HG02884 (cell line): ENCODE measurements around the gene DCAF6.
"Not testable (repeated sequence)": the region's sequence is repeated elsewhere in the genome, so short reads cannot be mapped to it uniquely, and the experiment has no call there.

Source experiments
- ATAC-seq: cut with Tn5 transposase; IDR thresholded peaks from one replicate; pipeline ENCODE4 v1.9.1; 2021; ENCODE audit warnings: mild to moderate bottlenecking, moderate library complexity; ENCODE audit not compliant: unreplicated experiment

Gene DCAF6, protein sequence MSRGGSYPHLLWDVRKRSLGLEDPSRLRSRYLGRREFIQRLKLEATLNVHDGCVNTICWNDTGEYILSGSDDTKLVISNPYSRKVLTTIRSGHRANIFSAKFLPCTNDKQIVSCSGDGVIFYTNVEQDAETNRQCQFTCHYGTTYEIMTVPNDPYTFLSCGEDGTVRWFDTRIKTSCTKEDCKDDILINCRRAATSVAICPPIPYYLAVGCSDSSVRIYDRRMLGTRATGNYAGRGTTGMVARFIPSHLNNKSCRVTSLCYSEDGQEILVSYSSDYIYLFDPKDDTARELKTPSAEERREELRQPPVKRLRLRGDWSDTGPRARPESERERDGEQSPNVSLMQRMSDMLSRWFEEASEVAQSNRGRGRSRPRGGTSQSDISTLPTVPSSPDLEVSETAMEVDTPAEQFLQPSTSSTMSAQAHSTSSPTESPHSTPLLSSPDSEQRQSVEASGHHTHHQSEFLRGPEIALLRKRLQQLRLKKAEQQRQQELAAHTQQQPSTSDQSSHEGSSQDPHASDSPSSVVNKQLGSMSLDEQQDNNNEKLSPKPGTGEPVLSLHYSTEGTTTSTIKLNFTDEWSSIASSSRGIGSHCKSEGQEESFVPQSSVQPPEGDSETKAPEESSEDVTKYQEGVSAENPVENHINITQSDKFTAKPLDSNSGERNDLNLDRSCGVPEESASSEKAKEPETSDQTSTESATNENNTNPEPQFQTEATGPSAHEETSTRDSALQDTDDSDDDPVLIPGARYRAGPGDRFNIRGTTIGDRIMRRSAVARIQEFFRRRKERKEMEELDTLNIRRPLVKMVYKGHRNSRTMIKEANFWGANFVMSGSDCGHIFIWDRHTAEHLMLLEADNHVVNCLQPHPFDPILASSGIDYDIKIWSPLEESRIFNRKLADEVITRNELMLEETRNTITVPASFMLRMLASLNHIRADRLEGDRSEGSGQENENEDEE

DNA sequence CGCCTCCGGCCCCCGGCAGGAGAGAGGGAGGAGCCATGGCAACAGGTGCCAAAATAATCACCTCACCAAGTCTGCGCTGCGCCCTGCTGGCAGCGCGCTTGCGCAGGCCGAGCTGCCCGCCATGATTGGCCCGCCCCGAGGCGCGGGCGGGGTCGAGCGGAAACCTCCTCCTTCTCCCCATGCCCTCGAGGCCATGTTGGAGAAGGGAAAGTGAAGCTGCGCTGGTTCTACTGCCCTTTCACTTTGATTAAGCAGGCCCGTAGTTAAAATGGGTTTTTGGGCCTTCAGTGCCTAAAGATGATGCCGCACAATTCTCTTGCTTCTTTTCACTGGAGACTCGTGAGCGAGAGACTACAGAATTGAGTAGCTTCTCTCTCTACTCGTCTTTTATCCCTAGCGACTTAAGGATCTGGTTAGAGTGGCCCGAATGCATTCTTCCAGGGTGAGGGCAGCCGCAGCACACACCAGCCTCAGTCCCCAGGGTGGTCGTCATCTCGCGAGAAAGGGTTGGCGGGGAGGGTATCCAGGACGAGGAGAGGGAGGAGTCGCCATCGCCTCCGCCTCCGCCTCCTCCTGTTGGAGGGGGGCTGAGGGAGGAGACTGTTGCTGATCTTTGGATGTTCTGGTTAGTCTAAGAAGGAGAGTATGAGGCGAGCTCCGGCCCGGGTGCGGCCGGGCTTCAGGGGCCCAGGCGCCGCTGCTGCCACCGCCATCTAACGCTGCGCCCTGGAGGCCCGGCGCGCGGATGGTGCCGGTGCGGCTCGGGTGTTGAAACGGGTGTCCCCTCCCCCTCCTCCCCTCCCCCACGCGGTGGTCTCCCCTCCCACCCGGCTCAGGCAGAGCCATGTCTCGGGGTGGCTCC lies at the start of gene DCAF6:
DCAF6 (plus strand) TSS at position 616 of the 862 bp plus-strand sequence; CDS start at position 845, 229 bp downstream.
- peak; percentile 76 for ATAC-seq

DNA sequence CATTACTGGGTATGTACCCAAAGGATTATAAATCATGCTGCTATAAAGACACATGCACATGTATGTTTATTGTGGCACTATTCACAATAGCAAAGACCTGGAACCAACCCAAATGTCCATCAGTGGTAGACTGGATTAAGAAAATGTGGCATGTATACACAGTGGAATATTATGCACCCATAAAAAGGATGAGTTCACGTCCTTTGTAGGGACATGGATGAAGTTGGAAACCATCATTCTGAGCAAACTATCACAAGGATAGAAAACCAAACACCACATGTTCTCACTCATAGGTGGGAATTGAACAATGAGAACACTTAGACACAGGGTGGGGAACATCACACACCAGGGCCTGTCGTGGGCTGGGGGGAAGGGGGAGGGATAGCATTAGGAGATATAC lies 49.3 kb upstream of the DCAF6 start:
- ATAC-seq = not testable (repeated sequence)

DNA sequence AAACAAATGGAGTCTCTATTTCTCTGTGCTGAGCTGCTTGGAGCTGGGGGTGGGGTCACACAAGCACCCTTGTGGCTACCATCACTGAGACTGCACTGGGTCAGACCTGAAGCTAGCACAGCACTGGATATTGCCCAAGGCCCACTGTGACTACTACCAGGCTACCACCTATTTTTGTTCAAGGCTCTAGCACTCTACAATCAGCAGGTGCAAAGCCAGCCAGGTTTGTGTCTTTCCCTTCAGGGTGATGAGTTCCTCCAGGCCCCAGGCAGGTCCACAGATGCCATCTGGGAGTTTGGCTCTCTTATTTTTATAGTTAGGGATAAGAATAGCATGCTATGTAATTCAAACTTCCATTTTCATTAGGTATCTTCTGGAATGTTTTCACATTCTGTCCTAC lies 46.1 kb upstream of the DCAF6 start:
- ATAC-seq = no peak

DNA sequence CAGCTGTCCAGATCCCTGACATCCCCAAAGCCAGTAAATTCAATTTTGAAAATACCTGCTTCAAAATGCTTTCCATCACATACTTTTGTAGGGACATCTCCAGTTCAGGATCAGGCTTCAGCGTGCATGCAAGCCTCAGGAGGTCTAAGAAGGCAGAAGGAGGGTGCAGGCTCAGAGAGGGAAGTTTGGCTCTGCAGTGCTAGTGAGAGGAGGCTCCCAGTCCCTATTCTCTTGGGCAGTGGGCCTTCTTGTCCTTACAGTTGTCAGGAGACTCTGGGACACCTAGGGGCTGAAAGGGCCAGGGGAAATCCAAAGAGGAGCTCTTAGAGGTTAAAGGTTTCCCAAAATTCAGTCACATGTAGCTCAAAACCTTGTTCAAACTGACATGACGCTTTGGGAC lies 42.7 kb upstream of the DCAF6 start:
- ATAC-seq = no peak

DNA sequence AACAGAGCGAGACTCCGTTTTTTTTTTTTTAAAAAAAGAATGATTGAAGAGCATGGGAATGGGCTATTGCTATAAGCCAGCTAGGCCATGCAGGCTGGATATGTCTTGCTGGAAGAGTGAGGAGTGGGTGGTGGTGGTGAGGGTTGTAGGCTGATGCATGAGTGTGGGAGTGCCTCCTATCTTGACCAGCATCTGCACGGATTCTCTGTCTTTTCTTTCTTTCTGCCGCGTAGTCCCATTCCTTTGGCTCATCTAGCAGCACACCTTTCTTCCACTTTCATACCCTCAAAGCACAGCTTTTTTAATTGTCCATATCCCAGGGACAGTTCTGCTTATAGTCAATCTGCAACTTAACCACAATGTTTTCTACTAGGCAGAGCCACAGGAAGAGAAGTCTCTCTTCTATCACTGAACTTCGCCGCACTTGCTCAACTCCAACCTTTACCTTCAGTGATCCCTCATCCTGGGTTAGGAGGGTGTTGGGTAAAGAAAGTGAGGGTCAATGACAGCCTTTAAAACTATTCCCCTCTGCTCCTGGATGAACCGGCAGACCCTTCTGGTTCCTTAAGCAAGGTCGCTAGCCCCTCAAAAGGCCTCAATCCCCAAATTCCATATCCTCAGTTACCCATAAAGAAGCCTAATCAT lies 37.8 kb upstream of the DCAF6 start:
- ATAC-seq = no peak

DNA sequence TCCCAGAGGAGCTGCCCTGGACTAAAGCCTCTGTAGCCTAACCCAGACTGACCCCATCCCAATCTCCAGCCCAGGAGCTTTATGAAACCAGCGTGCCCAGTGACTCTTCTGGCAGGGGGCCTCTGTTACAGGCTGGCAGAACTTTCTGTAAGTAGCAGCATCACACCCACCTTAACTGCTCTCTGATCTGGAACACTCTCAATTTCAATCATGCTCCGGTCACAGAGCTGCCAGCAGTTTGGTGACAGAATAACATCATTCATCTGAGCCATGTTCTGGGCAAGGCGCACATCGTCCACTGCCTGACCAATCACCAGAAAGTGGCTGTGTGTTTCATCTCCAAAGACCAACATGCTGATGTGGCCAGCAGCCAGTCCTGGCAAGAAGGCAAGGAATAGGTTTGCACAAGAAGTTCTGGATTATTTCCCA lies 37.2 kb upstream of the DCAF6 start:
- peak; percentile 84 for ATAC-seq

DNA sequence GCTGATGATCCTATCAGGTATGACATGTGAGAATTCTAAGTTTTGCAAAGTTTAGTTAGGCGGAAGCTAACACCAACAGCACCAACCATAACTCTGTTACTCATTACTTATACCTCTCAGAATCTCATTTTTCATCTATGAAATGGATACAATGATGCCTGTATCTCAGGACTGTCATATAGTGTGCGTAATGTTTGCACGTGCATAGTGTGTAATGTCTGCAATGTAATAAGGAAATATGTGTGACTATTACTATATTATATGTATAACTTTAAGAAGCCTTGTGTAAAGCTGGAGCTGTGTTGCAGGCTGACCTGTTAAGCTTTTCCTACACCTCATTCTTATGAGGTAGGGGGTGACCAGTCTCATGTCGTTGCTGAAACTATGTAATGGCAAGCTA lies 35.6 kb upstream of the DCAF6 start:
- no peak for ATAC-seq

DNA sequence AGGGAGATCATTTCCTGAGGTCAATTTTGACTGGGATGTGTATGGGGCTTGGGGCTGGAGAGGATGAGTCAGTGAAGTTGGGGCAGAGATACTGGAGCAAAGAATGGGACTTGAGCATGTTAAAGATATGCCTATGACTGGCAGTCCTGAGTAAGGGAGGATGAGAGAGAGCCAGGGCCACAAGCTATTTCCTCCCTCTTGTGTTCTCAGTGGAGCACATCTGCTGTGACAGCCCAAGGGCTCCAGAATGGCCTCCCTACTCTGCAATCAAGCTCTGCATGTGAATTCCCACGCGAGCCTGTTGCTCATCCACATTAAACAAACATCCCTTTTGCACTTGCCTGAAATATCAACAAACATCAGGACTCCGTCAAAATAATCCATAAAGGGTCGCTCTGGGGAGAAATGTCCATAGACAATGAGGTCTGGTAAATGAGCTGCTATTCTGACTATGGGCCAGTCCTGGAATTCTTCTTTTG lies 31.8 kb upstream of the DCAF6 start:
- no peak for ATAC-seq

DNA sequence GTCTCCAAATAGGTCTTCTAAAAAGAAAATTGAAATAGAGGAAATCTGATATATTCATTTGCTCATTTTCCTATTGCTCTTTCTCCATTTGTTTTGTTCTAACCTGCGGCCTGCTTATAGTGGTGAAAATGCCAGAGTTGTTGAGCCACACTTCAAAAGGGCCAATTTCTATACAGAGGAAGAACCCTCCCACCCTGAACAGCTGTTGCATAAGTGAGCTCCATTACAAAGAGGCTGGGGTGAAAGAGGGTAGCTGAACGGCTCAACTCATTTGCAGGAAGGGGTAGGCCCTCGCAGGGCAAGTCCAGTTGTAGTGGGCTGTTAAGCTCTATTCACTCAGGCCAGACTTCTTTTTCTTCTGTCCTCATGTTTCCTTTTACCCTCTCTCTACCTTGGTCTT lies 31.3 kb upstream of the DCAF6 start:
- ATAC-seq = no peak

DNA sequence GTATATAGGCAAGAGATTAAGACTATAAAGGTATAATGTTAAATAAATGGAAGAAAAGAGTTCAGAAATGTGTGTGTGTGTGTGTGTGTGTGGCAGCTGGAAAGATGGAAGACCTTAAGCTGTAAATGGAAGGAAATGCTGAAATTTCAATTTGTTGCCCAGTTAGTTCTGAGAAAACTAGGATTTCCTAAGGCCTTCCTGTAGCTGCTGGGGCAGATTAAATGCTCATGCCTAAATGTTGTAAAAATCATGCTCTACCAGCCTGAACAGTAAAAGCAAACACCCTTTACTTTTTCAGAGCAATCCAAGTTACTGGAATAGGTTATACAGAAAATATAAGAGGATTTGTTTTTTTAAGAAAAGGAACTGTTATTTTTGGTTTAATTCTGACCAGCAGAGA lies 30.8 kb upstream of the DCAF6 start:
- no peak for ATAC-seq

DNA sequence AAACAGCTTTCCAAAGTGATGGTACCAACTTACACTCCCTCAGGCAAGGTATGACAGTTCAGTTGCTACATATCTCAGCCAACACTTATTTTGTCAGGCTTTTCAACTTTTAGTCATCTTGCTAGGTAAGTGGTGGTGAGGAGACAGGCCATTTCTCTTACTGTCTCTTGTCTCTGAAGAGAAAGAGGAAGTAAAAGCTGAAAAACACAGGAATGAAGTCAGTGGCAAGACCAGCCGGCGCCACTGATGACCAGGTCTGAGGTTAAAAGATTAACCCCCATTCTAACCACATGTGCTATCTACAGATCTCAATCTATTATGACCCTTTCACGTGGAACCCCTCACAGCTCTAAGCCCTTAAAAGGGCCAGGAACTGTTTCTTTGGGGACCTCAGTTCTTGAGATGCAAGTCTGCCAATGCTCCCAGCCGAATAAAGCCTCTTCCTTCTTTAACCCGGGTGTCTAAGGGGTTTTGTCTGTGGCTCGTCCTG lies 26.7 kb upstream of the DCAF6 start:
- ATAC-seq = no peak

DNA sequence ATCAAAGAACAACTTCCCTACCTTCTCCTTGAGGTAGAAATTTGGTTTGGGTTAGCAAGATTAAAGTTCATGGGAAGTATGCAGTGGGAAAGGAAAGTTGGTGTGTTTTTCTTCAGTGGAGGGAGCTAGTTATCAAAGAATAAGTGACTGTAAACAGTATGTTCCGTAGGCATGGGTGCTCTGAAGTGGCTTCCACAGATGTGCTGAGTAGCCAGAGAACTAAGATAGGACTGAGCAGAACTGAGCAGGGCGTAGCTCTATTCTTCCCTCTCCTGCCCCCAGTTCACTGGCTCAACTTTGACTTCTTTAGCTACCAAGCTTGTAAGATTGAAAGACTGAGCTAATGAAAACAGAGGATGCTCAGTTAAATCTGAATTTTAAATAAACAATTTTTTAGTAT lies 26.0 kb upstream of the DCAF6 start:
- ATAC-seq = no peak

DNA sequence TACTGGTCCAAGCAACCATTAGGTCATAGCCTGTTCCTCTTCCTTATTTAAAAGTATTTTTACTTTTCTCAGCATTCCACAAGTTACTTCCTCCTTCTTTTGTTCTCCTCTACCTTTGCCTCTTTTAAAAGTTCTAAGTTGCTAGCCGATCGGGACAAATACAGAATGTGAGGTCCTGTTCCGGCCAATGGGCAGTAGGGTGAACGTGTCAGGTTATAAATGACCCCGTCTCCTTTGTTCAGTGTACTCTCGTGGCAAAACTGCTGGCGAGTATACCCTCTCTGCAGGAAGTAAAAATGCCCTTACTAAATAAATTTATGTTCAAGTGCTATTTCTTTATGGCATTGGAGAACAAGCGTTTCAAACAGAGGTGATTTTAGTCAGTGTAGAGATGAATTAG lies 25.1 kb upstream of the DCAF6 start:
- no peak for ATAC-seq

DNA sequence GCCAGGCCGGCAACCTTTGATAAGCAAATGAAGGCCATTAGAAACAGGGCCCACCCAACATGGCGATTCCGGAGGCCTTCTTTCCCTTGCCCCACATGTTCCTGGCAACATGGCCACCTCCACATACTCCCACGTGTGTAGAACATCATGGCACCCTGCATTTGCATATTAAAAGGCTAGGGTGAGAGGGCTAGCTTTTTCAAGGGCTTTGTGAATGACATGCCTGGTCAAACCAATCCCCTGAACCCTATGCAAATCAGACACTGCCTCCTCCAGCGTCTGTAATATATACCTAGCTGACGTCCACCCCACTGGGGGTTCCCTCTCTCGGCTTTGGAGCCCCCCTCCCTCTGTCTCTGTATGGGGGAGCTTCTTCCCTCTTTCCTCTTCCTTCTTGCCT lies 24.2 kb upstream of the DCAF6 start:
- ATAC-seq = no peak

DNA sequence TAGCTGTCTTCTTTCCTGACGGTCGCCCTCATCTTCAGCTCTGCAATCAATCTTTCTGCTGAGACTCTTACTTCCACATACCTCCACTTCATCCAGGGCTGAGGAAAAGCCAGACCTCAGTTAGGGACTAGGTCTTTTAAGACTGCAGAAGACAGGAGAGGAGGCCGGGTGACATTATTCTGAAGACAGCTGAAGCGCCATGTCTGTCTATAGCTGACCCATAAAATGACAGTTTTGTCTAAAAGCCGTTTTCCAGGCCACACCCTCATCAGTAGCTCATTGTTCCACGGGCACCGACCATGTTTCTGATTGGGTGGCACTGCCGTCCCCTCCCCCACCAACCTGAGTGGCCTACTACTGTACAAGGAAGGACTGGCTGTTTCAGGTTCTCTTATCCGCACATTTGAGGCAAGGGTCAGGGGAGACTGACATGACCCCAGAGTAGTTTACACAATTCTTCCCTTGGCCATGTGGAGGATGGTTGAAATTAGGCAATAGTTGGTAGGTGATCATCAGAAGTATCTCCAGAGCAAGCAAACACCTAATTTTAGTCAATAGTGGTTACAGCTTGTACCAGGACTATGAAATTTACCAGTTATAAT lies 22.5 kb upstream of the DCAF6 start, which contains the start of gene ADCY10:
ADCY10 (minus strand) TSS at position 240 of the 602 bp plus-strand sequence. CDS start 8,994 bp downstream, outside the sequence.
- ATAC-seq = no peak

DNA sequence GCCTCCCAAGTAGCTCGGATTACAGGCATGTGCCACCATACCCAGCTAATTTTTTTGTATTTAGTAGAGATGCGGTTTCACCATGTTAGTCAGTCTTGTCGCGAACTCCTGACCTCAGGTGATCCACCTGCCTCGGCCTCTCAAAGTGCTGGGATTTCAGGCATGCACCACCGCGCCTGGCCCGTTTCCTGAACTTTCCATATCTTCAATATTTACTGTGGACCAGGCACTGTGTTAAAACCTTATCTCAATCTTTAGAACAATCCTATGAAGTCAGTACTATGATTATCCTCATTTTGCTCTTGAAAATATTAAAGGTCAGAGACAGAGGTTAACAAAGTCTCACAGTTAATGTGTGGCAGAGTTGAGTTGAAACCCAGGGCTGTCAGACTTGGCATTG lies 20.9 kb upstream of the DCAF6 start:
- no peak for ATAC-seq

DNA sequence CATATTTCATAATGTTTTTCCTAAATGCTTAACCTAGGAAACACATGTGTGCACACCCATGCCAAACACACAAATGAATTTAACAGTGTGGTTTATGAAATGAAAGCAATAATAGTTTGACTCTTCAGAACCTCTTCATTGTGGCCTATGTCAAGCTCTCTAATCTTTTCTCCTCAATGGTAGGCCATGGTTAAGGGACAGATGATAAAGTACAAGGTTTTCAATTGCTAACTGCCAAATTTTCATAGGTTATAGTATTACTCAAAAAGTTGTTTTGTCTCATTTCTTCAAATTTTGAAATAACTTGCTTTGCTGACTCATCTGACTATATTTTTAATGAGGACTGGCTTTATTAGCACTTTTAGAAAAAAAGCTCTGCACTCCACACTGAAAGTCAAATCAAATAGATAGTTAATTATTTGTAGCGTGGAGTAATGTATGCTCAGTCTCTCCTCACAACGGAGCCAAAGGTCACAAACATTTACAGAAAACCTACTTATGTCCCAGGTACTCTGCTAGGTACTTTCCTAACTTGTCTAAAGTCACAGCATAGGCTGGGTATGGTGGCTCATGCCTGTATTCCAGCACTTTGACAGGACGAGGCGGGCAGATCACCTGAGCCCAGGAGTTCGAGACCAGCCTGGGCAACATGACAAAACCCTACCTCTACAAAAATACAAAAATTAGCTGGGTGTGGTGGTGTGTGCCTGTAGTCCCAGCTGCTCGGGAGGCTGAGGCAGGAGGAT lies 19.5 kb upstream of the DCAF6 start:
- no peak for ATAC-seq

DNA sequence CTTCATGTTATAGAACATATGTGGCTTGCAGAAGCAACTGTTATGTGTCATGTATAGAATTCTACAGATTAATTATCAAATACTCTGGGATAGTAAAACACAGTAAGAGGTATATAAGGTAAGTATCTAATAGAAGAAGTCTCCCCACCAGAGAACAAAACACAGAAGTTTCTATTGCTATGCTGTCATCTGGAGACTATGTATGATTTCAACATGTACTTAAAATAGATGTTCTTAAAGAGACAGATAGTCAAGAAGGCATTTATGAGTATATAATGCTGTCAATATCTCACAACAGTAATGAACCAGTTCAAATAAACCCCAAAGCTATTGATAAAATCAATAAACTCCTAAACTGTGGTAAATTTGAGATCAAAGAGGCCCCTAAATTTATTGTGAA lies 14.5 kb upstream of the DCAF6 start:
- no peak for ATAC-seq

DNA sequence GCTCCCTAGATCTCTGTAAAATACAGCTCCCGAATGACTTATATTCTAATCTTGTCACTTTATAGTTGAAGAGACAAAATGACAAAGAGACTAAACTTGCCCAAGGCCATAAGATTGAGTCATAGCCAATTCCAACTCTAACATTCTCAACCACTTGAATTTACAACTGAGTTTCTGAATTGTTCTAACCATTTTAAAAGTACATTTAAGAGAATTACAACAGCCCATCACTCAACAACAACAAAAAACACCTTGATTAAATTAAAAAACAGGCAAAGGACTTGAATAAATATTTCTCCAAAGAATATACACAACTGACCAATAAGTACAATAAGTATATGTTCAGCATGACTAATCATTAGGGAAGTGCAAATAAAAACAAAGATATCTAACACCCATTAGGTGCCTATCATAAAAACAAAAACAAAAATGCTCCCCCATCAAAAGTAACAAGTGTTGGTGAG lies 13.8 kb upstream of the DCAF6 start:
- no peak for ATAC-seq
